Measurements from ENCODE around the gene TMEM161B.
A peak's percentile ranks its signal among the peaks of the same experiment; 100 is the strongest.
"Not testable (repeated sequence)": the region's sequence is repeated elsewhere in the genome, so short reads cannot be mapped to it uniquely, and the experiment has no call there.

TMEM161B gene

DNA sequence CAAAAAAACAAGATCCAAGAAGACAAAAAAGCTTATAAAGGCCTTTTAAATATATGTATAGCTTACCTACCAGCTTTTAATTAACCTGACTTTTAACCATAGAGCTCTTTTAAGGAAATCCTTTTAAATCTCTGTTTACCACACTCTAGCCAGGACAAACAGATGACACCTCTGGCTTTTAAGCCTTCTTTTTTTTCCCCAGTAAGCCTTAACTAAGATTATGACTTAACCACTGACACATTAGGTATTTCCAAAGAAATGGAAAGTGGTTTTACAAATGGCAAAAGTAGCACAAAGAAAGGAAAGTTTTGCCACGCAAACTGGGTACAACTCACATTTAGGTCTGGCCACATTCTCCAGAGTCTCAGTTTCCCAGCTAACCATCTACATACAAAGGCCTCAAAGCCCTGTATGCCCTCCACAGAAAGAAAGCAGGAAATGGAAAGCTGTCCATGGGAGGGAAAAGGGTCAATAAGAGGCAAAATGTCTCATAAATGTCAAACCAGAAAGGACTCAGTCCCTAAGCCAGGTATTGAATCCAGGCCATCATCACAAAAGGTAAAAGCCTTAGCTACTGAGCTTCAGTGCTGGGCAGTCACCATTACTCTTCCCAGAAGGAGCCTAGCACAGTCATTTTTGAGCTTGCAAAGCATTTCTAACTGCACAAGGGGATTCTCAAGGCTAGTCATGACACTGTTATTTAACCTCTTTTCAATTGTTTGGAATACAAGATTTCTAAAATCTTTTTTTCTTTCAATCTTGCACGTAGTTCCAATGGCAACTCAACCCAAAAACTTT lies 19.7 kb downstream of the TMEM161B start:
- no peak for DNase-seq

- no peak for DNase-seq
Observed at GRCh38 chr5:88248094-88248493, 20.6 kb downstream of the TMEM161B start.

DNA sequence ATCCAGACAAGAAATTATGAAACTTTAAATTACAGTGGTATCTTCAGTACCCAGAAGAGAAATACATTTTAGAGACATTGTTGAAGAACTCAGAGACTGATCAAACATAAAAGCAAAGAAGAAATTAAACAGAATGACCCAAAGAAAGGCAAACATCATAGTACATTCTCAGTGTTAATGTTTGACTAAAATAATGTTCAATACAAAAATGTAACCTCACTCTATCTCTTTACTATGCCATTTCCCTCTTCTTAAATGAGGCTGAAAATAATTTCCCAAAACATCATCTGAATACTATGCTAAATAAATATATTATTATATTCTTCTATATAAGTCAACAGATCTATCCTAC lies 22.8 kb downstream of the TMEM161B start:
- no peak for DNase-seq

- no peak for DNase-seq
Observed at GRCh38 chr5:88245241-88245892, 23.3 kb downstream of the TMEM161B start.

DNA sequence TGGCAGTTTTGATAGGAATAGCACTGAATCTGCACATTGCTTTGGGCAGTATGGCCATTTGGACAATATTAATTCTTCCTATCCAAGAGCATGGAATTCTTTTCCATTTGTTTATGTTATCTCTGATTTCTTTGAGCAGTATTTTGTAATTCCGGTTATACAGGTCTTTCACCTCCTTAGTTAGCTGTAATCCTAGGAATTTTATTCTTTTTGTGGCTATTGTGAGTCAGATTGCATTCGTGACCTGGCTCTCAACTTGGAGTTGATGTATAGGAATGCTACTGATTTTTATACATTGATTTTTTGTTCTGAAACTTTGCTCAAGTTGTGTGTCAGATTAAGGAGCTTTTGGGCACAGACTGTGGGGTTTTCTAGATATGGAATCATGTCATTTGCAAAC lies 24.0 kb downstream of the TMEM161B start:
- no peak for DNase-seq

GRCh38 chr5:88243493-88243892 lies 25.2 kb downstream of the TMEM161B start:
- DNase-seq = not testable (repeated sequence)

DNA sequence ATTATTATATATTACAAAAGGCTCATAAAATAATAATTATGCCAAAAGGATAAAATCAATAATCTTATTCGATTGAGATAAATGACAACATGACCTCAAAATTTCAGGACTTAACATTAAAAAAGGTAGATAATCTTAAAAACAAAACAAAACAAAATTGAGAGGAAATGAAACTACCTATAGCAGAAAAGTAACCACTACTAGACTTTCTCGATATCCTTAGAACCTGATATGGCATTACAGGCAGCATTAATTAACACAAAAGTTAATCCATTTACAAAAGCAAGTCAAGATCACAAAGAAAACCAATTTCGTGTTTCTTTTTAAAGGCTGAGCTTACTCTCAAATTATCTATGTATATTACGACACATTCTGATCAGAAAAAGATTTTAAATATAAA lies 29.9 kb downstream of the TMEM161B start:
- no peak for DNase-seq

DNA sequence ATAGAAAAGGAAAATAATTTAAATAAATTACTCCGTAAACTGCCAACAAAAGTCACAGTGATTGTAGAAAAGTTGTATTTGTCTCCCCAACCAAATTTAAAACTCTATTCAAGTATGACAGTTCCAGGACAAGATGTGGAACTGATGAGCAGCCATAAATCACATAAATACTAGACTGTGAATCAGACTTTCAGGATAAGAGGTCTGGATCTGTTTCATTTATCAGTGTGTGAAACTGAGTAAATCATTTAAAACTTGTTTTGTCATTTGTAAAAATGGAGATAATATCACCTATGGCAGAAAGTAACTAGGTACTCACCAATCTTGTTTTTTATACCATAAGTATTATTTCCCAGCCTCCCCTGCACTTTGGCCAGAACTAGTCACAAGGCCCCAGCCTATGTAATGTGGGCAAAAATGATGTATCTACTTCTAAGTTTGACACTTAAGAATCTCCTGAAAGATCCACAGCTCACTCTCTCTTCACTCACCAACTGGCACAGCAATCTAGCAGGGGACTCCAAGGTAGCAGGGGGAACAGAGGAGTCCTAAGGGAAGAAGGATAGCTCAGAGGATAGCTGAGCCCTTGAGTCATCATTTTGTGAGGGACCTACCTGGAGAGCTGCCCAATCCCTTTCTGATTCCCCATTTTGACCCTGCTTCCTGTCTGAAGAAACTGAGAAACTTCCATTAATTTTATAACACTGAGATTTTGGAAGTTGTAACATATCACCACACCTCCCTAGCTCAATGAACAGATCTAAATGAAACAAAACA lies 31.6 kb downstream of the TMEM161B start:
- no peak for DNase-seq

GRCh38 chr5:88235828-88236227 lies 32.8 kb downstream of the TMEM161B start:
- no peak for DNase-seq

DNA sequence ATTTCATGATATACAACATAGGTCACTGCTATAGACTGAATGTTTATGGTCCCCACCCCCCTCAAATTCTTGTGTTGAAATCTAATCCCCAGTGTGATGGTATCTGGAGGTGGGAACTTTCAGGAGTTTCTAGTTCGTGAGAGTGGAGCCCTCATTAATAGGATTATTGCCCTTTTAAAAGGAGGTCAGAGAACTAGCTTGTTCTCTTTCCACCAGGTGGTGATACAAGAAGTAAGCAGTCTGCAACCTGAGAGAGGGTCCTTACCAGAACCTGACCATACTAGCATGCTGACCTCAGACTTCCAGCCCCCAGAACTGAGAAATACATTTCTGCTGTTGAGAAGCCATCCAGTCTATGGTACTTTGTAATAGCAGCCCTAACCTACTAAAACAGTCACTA lies 33.3 kb downstream of the TMEM161B start:
- no peak for DNase-seq

DNA sequence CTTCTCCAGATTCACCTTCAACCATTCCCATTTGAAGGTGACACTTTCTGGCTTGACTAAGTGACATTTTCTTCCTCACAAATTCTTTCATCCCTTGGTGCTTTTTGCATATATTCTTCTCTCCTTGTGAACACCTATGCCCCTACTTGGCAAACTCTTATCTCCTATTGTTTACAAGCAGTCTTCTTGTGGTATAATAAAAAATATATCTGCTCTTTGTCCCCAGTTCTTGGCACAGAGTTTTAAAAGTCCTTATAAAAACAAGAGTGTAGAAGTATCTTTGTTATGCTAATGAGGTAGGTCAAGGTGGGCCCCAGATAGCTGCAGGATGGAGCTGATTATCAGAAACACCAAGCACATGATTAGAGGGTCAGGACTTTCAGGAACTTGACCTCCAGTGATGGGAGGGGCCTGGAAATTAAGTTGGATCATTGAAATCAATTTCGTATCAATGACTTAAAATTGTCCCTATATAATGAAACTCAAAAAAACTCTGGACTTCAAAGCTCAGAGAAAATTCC lies 38.0 kb downstream of the TMEM161B start:
- DNase-seq = no peak

- DNase-seq = no peak
Observed at GRCh38 chr5:88226881-88227450, 41.7 kb downstream of the TMEM161B start.

DNA sequence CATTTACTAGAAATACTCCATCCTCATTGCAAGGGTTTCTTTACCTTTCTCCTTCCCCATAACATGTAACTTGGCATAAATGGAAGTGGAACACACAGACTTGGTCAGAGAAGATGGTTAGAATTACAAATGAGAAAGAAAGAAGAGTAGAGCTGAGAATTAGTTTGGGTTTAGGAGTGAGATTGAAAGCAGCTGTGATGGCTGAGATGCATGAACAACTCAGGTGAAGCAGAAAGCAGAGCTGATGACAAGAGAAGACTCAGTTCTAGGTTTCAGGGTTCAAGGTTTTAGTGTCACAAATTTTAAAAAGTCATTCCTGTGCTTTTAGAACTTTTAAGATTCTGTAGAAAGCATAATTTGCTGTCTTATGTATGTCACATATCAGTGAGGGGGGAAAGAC lies 54.0 kb downstream of the TMEM161B start:
- DNase-seq = no peak

DNA sequence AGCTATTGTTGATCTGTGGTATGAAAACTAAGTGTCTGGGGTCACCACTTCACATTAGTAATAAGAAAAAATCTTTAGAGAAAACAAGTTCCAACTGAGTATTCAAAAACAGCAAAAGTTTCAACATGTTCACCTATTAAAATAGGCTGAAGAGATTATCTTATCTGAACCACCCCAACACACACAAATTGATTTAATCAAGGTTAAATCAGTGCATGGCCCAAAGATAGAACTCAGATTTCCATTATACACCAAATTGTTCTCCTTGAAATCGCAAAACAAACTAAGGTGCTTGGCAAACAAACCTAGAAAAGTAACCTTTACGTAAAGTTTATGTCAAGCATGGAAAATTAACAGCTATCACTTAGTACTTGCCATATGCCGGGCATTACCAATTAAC lies 61.1 kb downstream of the TMEM161B start:
- no peak for DNase-seq

GRCh38 chr5:88203981-88204750 lies 64.5 kb downstream of the TMEM161B start:
- peak; percentile 49 for DNase-seq

DNA sequence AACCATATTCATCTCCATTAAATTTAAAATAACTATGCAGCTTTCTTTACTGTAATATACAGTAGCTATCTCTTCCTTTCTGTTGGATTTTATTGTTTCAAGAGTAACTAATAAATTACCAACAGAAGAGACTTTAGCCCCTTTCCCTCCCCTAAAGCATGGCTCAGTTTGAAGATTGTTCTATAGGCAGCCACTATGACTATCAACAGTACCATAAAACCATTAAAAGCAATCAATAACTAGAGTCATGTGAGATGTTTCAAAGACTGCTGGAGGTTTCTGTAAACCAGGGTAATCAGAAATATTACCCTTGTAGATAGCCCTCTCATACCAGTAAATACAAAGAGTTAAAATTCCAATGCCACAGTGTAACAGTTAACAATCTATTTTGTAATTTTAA lies 73.0 kb downstream of the TMEM161B start:
- no peak for DNase-seq

- no peak for DNase-seq
Observed at GRCh38 chr5:88193896-88194295, 74.7 kb downstream of the TMEM161B start.

DNA sequence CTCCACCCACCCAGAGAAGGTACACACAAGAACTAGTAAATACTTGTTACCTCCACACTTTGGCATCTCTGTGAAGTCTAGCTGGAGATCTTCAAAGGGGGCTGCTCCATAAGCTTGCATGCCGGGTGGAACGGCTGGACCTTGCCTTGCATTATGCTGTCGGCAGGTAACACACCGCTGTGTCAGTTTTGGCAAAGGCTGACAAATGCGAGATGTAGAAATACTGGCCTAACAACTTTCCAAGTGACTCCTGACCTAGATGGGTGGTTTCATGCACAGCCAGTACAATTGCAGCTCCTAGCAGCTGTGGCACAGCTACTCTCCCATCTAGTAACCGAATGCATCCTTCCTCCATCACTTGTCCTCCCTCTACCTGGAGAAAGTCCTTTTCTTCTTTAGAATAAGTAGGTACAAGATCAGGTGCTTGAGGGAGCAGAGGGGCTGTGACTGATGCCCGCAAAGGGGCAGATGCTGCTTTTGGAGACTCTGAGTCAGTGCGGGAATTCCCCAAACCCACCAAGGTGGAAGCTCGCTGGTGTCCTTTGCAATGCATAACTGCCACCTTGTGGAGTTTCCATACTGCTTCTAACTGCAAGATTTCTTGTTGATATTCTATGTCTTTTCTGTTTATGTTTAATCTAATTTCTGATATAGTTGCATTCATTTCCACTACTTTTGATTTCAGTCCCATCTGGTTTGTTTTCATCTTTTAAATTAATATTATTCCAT lies 78.4 kb downstream of the TMEM161B start:
- DNase-seq = peak; percentile 33

GRCh38 chr5:88189484-88189883 lies 79.2 kb downstream of the TMEM161B start:
- not testable (repeated sequence) for DNase-seq

DNA sequence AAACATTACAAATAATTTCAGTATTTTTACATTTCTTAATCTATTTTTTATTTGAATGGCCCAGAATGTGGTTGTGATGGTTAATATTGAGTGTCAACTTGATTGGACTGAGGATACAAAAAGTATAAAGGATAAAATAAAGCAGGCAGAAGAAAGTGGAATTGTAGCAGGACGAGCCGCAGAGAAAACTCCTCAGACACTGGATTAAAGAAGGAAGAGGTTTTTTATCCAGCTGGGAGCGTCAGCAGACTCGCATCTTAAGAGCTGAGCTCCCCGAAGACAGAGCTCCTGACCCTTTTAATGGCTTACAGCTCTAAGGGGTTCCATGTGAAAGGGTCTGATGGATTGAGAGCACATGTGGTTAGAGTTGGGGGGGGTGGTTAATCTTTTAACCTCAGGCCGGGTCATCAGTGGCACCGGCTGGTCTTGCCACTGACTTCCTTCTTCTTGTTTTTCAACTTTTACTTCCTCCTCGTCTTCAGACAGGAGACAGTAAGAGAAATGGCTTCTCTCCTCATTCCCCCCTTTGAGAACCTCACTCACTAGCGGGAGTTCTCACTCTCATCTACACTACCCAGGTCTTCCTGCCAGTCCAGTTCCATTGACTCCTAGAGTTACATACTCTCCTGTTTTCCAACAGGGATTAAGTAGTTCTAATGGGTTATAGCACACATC lies 80.0 kb downstream of the TMEM161B start:
- no peak for DNase-seq

GRCh38 chr5:88183255-88183654 lies 85.4 kb downstream of the TMEM161B start:
- DNase-seq = no peak

All from stimulated activated CD4-positive, alpha-beta T cell treated with anti-CD3 and anti-CD28 coated beads, Interleukin-15, amount 100 ng/mL, for 24 hours (primary cell).